ENCODE results near the gene LTV1.
"Not testable (repeated sequence)": the region's sequence is repeated elsewhere in the genome, so short reads cannot be mapped to it uniquely, and the experiment has no call there.

The LTV1 gene, protein sequence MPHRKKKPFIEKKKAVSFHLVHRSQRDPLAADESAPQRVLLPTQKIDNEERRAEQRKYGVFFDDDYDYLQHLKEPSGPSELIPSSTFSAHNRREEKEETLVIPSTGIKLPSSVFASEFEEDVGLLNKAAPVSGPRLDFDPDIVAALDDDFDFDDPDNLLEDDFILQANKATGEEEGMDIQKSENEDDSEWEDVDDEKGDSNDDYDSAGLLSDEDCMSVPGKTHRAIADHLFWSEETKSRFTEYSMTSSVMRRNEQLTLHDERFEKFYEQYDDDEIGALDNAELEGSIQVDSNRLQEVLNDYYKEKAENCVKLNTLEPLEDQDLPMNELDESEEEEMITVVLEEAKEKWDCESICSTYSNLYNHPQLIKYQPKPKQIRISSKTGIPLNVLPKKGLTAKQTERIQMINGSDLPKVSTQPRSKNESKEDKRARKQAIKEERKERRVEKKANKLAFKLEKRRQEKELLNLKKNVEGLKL
- 13.0 to 16.8 reads per million in 2 donors for total RNA-seq

DNA sequence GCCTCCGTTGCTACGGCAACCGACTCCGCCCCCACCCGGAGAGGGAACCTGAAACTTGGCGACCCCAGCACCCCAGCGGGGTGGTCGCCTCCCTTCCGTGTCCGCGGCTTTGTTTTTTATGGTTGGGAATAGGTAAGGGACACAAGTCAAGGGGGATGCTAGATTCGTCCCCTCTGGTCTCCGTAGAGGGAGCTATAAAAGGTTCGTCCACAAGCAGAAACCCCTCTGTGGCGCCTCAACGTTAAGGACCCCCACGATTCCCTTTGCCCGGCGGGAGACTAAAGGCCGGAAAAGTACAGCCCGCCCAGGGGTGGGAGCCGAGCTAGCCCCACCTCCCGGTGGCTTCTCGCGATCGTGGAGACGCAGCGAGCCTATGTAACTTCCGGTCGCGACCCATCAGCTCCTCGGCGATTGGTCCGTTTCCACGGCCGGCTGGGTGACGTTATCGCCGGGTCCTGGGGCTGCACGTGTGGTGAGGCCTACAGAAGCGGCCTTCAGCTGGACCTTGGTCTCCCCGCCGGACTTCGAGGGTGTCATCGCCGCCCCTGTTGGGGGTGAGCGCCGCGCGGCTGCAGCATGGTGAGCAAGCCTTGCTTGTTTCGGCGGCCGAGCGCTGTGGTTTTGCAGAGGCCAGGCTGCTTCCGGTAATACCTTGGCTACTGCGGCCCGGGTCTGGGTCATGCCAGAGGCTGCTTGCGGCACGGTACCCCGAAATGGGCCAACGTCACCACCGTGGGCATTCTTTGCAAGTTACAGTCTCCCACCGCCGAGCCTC is at the start of gene LTV1:
TSS of gene LTV1 (plus strand) at position 437 of the 775 bp plus-strand sequence. CDS start at position 577, 140 bp downstream.
- peak; percentile 86 for DNase-seq

DNA sequence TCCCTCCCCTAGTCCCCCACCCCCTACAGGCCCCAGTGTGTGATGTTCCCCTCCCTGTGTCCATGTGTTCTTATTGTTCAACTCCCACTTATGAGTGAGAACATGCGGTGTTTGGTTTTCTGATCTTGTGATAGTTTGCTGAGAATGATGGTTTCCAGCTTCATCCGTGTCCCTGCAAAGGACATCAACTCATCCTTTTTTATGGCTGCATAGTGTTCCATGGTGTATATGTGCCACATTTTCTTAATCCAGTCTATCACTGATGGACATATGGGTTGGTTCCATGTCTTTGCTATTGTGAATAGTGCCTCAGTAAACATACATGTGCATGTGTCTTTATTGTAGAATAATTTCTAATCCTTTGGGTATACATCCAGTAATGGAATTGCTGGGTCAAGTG is 46.6 kb upstream of the LTV1 start:
- DNase-seq = not testable (repeated sequence)

DNA sequence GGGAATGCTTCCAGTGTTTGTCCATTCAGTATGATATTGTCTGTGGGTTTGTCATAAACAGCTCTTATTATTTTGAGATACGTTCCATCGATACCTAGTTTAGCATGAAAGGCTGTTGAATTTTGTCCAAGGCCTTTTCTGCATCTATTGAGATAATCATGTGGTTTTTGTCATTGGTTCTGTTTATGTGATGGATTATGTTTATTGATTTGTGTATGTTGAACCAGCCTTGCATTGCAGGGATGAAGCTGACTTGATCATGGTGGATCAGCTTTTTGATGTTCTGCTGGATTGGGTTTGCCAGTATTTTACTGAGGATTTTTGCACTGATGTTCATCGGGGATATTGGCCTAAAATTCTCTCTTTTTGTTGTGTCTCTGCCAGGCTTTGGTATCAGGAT is 44.7 kb upstream of the LTV1 start:
- not testable (repeated sequence) for DNase-seq

DNA sequence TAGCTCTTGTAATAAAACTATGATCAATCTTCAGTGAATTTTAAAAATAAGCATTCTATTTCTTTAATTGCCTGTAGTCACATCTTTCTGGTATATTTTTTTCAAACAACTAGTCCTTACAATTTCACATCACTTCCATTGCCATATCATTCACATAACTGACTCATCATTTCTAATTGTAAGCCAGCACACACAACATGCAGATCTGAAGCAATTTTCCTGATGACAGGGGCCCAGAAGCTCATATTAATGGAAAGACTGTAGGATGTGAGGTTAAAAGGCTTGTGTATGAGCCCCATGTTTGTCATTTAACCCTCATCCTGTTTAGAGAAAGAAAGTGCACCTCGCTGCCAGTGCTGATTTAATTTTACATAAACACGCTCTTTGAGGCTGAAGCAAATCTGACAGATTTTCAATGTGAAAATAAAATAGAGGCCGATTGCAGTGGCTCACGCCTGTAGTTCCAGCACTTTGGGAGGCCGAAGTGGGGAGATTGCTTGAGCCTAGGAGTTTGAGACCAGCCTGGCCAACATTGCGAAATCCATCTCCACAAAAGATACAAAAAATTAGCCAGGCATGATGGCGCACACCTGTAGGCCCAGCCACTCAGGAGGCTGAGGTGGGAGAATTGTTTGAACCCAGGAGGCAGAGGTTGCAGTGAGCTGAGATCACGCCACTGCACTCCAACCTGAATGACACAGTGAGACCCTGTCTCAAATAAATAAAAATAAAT is 40.1 kb upstream of the LTV1 start:
- no peak for DNase-seq

GRCh38 chr6:143803769-143804568 is 39.2 kb upstream of the LTV1 start:
- no peak for DNase-seq

DNA sequence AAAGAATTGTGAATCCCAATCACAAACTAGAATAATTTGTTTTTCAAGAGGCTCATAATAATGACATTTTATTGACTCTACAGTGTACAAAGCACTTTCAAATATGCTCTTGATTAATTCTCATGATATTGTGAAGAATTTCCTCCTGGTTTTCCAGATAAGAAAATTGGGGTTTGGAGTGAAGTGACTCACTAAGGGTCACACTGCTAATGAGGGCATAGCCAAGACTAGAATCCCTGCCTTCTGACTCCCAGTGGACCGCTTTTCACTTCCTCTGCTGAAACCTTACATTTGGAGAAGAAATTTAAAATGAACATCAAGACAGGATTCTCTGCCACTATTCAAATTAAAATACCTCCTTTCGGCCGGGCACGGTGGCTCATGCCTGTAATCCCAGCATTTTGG is 38.3 kb upstream of the LTV1 start:
- DNase-seq = no peak

- no peak for DNase-seq
Observed at GRCh38 chr6:143806282-143807102, 36.6 kb upstream of the LTV1 start.

- no peak for DNase-seq
Observed at GRCh38 chr6:143807103-143807772, 35.9 kb upstream of the LTV1 start.

DNA sequence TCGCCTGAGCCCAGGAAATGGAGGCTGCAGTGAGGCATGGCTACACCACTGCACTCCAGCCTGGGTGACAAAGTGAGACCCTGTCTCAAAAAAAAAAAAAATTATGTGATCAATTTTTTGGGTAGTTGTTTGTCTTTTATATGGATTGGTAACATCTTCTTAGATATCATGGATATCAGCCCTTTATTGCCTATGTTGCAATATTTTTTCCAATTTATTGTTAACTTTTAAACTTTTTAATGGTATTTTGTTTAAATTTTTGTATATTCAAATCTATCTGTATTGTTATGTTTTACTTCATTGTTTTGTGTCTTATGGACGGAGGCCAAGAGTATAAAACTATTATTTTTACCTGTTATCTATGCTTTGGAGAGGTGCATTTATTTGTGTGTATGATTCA is 32.4 kb upstream of the LTV1 start:
- no peak for DNase-seq

DNA sequence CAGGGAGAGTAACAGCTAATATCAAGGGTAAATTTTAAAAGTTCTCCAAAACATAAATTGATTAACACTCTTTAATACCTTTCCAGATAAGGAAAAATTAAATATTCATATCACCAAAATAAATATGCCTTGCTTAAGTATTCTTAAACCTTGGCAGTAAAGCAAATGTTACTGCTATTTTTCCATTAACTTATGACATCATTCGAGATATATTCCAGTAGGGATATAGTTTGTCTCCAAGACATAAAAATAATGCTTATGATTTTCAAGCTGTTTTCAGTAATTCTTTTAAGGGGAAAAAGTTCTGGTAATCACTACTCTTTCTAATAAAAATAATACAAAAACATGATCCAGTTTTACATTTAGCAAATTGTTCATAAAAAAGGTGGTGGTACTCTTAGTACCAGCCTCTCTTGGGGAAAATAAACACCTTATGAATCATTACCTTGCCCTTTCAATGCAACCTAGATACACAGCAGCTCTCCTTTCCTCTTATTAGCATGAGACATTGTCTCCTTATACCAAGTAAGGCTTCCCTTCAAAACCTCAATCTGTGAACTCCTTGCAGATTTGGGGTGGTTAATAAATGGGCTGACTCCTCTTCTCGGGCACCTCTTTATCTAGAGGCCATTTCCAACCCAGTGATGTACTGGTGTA is 31.5 kb upstream of the LTV1 start:
- no peak for DNase-seq

- no peak for DNase-seq
Observed at GRCh38 chr6:143817621-143818020, 25.5 kb upstream of the LTV1 start.

- DNase-seq = no peak
Observed at GRCh38 chr6:143821359-143821758, 21.8 kb upstream of the LTV1 start.

DNA sequence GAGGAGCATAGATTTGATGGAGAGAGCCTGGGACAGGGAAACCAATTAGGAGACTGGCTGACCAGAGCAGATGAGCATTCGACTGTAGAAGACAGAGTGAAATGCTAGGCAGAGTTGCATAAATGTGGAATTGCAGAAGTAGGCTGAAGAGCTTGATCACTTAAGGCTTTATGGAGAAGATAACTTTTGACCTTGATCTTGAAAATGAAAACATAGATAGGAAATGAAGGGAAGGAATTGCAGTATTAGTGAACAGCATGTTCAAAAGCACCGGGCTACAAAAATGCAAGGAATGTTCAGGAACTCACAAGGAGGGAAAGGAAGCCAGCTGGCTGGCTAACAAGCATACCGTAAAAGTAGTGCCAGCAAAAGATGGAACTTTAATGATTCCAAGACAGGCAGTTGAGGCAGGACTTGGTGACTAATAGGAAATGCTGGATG is 20.5 kb upstream of the LTV1 start:
- no peak for DNase-seq

GRCh38 chr6:143823548-143823947 is 19.6 kb upstream of the LTV1 start:
- no peak for DNase-seq

GRCh38 chr6:143828572-143828971 is 14.6 kb upstream of the LTV1 start:
- no peak for DNase-seq

DNA sequence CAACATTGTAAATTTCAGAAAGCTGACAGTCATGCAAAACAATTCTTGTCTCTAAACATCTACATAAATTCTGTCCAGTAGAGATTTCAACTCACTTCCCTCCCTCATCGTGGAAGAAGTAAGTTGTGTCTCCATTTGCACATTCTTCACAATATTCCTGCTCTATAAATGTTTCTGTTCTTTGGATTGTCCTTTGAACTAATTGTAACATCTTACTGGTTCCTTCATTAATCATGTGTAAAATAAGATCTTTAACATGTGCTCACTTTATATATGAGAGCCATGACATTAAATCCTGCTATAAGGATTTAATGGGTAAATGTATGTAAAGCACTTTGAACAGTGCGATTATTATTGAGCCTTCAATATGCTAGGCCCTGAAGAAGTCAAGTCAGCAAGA is 7.0 kb upstream of the LTV1 start:
- no peak for DNase-seq

- DNase-seq = no peak
Observed at GRCh38 chr6:143838395-143838794, 4.7 kb upstream of the LTV1 start.

DNA sequence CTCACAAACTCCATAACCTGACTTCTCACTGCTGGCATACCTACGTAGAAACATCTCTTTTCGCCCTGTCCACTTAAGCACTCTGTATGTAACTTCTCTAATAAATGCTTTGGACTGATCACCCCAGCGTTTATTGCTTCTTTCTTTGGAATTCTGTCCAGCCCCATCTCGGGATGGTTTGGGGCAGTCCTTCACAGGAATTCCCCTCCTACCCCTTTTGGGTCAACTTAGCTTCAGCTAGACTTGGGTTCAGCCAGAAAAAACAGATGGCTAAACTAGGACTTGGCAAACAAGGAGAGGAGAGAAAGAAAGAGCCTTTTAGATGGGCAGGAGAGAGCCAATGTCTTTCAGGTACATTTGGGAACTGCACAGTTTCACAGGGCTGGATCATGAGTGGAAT is 3.9 kb upstream of the LTV1 start:
- DNase-seq = no peak

DNA sequence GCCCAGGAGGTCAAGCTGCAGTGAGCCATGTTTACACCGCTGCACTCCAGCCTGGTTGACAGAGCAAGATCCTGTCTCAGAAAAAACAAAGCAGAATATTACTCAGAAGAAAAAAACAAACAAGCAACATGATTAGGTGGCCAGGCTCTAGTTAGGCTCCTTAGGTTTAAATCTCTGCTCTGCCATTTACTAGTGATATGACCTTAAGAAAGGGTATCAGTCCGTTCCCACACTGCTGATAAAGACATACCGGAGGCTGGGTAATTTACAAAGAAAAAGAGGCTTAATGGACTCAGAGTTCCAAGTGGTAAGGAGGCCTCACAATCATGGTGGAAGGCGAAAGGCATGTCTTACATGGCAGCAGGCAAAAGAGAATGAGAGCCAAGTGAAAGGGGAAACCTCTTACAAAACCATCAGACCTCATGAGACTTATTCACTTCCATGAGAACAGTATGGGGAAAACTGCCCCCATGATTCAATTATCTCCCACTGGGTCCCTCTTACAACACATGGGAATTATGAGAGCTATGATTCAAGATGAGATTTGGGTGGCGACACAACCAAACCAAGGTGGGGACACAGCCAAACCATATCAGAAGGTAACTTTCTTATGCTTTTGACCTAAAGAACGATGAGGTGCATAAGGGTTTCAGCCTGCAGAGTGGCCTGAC is 2.4 kb upstream of the LTV1 start:
- DNase-seq = no peak

- no peak for DNase-seq
Observed at GRCh38 chr6:143842461-143842901, 657 bp upstream of the LTV1 start.
